ENCODE data around the gene TEF.
"Not testable (repeated sequence)": the region's sequence is repeated elsewhere in the genome, so short reads cannot be mapped to it uniquely, and the experiment has no call there.

The TEF gene

DNA sequence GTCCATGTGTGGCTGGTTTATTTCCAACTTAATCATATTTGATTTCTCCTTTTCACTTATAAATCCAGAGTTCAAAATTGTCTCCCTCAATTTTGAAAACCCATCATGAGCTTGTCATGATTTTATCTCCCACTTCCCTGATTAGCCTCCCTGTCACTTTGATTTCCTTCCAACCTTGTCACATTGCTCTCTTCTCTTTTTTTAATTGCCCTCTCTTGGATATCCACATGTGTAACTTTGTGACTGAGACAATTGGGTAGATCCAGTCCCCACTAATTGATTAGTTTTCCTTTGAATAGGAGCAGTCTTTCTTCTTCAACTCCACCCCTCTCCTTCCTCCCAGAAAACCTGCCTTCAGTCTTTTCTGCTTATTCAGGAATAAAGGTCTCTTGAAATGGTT, 2.4 kb downstream of the TEF start:
- DNase-seq: no peak

DNA sequence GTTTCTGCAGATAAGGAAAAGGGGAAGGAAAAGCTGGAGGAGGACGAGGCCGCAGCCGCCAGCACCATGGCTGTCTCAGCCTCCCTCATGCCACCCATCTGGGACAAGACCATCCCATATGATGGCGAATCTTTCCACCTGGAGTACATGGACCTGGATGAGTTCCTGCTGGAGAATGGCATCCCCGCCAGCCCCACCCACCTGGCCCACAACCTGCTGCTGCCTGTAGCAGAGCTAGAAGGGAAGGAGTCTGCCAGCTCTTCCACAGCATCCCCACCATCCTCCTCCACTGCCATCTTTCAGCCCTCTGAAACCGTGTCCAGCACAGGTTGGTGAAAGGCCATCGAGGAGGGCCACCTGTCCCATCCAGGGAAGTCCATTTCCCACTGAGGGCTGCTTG, 5.6 kb downstream of the TEF start:
- no peak for DNase-seq

DNA sequence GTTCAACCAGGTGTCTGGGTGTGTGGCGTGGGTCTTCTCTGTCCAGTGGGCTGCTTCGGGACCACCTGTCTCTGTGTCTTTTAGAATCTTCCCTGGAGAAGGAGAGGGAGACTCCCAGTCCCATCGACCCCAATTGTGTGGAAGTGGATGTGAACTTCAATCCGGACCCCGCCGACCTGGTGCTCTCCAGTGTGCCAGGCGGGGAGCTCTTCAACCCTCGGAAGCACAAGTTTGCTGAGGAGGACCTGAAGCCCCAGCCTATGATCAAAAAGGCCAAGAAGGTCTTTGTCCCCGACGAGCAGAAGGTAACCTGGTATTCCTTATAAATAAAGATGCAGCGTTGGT, 12.2 kb downstream of the TEF start:
- no peak for DNase-seq

DNA sequence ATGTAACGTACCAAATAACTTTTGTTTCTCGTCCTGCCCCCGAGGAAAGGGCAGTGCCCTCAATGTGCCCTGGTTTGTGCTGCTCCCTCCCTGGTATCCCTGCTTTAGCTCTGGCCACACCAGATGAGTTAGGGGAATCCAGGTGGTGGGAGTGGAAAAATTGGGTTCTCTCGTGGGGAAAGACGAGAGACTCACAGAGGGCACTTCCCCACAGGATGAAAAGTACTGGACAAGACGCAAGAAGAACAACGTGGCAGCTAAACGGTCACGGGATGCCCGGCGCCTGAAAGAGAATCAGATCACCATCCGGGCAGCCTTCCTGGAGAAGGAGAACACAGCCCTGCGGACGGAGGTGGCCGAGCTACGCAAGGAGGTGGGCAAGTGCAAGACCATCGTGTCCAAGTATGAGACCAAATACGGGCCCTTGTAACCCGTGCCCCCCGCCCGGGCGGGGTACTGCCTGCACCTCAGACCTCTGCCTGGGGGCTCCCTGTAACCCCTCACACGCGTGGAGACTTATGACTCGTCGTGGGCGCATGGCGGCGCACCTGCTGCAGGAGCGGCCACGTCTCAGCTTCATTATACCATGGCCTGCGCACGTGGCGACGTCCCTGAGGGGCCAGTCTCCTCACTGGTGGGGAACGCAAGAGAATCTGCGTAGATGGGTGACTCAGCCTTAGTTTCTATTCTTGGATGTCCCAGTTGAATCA, 13.9 kb downstream of the TEF start:
- DNase-seq: no peak

DNA sequence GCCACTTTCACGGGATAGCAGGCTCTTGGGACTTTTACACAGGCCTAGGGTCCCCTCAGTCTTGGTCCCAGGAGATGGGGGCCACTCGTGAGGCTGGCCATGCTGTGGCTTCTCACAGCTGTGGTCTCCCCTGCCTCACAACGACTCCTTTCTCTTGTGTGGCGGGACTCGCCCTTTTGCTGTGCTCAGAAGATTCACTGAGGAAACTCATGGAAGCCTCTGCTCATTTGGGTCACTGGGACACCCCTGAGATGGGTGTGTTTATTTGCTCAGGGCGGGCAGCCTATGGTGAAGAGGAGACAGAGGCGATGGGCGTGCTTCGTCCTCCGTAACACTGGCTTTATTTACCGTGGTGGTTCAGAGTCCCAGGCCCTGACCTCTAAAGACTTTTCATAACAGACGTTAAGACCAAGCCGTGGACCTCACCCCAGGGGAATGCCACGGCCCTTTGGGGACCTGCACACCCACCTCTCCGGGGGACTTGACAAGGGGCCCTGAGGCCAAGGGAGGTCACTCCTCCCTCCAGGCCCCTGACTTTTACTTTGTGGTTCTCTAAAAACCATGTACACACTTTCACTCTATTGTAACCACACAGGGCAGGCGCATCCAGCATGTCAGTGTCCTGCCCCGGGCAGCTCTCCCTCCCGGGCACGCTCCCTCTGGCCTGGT, 15.5 kb downstream of the TEF start:
- DNase-seq: no peak

DNA sequence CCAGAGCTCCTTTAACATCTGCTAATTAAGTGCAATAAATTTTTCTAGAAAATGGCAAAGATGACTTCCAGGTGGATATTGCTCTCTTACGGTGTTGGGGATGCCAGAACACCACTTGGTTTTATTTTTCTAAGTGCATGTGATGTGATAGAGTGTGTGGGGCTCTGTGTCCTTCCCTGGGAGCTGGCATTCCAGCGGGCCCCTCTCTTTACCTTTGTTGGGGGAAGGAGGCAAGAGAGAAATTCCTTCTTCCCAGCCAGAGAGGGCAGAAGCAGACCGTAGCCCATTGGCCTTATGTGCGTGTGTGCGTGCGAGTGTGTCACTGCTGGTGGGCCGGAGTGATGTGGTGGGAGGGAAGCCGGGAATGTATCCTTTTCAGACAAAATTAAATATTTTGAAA, 17.2 kb downstream of the TEF start:
- no peak for DNase-seq

DNA sequence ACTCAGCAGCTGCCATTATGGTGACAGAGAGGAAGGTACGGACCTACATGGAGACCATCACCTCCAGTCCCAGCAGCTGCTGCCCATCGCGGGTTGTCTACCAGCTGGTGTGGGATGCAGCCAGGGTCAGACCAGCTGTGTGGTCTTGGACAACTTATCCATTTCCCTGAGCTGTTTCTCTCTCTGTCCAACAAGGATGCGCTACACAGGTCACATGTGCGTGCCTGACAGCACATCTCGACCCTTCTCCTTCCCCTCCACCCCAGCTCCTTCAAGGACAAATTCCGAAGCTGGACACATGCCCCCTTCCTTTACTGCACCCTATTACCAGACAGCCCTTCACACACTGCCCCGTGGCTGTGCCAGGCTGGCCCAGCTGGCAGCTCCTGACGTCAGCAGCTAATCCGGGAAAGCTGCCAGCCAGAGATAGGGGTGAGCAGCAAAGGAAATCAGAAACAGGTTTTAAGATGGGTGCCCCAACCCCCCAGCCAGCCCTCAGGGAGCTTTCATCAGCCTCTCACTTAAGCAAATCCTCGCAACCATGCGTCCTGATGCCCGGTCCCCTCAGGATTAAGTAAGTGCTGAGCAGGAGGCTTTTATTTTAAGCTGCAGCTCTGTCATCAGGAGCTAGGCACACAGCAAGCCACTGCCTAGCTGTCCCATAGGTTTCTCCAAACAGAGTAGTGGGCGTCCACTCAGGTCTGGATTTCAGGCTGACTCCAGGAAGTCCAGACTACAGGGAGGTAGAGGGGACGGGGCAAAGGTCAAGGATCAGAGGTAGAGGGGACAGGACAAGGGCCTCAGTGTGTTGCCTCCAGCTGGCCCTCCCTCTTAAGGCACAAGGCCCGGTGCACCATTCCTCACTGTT, 20.3 kb downstream of the TEF start:
- no peak for DNase-seq

DNA sequence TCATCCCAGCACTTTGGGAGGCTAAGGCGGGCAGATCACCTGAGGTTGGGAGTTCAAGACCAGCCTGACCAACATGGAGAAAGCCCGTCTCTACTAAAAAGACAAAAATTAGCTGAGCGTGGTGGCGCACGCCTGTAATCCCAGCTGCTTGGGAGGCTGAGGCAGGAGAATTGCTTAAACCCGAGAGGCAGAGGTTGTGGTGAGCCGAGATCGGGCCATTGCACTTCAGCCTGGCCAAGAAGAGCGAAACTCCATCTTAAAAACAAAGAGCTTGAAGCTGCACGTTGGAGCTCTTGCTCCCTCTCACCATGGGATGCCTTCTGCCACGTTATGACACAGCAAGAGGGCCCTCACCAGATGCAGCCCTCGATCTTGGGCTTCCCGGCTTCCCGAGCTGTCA, 21.1 kb downstream of the TEF start:
- not testable (repeated sequence) for DNase-seq

DNA sequence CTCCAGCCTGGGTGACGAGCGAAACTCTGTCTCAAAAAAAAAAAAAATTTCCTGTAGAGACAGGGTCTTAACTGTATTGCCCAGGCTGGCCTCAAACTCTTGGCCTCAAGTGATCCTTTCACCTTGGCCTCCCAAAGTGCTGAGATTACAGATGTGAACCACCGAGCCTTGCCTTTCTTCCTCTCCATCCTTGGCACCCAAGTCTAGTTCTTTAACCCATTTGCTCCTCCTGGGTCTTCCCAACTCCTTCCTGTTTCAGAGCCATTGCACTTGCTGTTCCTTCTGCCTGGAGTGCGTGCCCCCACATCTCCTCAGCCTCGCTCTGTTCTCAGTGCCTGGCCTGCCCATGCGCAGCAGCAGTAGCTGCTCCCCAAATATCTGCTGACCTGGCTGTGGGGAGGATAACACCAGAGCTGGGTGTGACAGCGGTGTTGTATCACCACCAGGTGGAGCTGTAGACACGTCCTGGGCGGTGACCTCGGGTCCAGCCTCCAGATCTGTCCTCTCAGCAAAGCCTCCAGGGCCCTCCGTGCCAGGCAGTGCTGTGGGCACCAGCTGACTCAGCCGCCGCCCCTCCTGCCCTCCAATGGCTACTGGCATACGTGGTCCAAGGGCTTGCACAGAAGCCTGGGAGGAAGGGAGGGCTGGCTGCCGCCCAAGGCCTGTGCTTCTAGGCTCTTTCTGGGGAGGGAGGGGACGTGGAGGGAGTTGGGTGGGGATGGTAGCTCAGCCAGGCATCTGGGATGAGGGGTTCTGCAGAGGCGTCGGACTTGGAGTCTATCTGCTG, 22.0 kb downstream of the TEF start:
- DNase-seq: peak; percentile 46 to 82

DNA sequence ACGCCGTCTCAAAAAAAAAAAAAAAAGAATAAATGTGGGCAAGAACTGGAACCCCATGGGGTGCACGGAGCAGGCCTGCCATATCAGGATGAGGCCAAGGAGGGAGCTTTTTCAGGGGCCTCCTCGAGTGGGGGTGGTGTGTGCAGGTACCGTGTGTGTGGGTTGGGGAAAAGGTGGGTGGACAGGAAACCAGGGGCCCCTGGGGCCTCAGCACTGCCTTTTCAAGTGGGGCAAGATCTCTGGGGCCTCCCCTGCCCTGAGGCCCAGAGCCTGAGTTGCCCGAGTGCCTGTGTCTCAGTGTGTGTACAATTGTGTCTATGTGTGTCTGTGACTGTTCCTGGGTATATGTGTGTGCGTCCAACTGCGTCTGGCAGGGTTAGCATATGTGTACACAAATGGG, 23.8 kb downstream of the TEF start:
- no peak for DNase-seq

DNA sequence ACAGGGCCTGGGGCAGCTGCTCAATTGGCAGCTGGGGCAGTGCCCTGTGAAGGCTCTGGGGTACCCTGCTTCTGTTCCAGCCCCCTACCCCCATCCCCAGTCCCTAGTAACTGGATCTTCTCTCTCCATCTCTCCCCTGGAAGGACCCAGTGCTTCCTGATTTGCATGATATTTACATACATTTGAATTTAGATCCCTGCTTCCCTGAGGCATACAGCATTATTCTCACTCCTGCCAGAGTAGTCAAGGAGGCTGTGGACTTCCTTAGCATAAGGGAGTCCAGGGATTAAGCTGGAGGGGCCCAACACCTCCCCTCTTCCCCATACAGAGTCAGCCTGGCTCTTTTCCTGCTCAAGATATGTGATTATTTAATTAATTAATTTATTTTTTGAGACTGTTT, 24.7 kb downstream of the TEF start:
- DNase-seq: peak; percentile 82 to 88

DNA sequence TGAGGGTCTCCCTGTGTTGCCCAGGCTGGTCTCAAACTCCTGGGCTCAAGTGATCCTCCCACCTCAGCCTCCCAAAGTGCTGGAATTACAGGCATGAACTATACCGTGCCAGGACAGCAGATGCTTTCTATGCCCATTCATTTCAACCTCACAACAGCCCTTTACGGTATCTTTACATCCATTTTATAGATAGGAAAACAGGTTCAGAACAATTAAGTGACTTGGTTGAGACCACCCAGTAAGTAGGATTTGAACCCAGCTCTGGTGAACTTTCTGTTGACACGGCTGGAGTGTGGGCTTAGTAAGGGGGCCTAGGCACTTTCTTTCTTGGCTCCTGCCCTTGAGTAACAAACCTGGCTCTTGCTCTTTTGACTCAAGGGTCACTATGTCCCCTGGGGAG, 25.7 kb downstream of the TEF start:
- DNase-seq: no peak

DNA sequence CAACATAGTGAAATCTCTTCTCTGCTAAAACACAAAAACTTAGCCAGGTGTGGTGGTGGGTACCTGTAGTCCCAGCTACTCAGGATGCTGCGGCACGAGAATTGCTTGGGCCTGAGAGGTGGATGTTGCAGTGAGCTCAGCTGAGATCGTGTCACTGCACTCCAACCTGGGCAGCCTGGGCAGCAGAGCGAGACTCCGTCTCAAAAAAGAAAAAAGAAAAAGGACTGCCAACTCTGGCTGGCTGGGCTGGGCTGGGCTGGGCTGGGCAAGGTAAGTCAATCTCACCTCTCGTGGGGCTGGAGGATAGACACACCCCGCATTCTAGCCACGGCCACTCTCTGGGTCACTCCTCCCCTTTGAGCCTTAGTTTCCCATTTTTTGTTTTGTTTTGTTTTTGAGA, 26.9 kb downstream of the TEF start:
- DNase-seq: no peak

DNA sequence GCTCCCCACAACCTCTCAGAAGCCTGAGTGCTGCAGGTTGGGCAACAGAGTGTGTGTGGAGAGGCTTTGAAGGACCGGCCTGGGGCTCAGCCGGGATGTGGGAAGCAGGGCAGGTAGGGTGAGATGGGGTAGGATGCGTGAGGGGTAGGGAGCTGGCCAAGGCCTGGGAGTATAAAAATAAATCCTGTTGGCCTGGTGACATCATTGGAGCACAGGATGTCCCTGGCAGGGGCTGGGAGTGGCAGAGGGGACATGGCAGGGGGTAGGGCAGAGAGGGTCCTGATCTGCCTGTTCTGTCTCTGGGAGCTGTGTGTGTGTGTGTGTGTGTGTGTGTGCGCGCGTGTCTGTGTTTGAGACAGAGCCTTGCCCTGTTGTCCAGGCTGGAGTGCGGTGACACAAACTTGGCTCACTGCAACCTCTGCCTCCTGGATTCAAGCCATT, 28.6 kb downstream of the TEF start:
- DNase-seq: no peak

DNA sequence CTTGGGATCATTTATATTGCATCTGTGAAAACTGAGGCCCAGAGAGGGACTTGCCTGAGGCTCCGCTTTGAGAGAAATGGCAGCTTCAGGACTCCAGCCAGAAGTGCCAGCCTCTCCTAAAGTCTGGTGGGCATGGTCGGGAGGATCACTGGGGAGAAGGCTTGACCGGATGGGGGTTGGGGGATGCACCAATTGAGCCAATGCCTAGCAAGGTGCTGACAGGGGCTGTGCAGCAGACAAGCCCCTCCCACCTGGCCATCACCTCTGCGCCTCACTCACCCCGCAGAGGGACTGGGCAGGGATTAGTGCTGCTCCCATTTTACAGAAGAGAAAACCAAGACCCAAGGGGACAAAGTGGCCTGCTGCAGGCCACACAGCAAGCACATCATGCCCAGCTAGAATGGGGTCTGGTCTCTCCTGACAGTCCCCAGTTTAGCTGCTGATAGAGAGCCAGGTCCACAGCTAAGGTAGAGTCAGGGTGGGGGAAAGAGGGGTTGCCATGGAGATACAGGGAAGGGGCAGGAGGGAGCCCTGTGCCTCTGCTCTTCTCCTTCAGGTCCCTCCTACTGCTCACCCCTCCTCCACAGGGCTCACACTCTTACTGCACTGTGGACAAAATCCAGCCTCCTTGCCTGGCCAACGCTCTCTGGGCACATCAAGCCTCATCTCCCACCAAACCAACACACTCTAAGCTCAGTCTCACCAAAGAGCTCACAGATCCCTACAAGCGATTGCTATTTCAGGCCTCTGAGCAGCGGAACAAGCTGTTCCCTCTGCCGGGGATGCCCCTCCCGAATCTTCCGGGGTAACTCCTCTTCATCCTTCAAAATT, 29.5 kb downstream of the TEF start:
- no peak for DNase-seq

DNA sequence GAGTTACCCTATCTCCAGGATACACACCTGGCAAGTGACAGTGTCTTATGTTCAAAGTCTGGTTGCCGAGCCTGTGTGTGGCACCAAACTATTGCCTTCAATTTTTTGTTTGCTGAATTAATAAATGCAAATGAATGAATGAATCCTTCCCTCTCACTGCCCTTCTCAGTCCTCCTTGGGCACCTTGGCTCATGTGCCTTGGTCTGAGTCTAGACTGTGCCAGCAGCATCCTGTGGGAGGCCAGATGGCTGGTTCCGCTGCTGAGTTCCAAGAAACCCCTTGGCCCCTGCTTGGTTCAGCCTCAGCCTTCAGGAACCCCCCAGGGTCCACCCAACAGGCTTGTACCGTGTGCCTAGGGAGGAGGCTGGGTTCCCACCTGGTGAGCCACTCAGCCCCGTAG, 33.8 kb downstream of the TEF start:
- DNase-seq: no peak

DNA sequence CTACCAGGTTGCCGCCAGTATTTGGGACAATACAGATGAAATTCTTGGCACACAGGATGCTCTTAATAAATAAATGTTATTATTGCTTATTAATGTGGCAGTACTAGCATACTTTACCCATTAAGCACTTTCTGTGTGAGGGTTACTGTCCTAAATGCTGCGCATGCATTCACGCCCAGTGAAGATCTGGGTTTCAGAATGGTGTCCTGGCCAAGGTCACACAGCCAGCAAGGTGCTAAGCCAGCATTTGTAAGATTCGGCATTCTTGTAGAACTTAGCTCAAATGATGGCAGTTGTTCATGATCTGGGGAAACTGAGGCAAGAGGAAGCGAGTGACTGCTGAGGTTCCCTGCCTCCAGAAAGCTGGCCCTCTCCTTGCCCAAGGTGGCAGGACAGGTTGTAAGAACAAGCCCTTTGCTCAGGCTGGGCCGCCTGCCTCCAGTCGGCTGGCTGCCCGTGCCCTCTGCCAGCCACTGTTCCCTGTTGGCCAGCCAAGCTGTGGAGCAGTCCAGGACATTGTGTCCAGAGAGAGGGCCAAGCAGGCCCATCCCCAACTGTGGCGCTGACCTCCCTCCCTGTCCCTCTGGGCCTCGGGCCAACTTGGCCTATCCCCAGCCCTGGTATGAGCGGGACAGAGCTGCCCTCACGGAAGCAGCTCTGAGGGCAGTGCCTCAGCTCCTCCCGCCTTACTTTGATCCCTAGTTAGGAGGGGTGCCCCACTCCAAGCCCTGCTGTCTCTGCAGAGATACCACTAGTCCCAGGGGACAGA, 36.1 kb downstream of the TEF start:
- no peak for DNase-seq

DNA sequence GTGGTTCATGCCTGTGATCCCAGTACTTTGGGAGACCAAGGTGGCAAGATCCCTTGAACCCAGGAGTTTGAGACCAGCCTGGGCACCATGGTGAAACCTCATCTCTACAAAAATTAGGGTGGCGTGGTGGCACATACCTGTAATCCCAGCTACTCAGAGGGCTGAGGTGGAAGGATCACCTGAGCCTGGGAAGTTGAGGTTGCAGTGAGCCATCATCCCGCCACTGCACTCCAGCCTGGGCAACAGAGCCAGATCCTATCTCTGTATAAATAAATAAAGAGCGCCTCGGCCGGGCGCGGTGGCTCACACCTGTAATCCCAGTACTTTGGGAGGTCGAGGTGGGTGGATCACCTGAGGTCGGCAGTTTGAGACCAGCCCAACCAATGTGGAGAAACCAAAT, 37.0 kb downstream of the TEF start:
- no peak for DNase-seq

DNA sequence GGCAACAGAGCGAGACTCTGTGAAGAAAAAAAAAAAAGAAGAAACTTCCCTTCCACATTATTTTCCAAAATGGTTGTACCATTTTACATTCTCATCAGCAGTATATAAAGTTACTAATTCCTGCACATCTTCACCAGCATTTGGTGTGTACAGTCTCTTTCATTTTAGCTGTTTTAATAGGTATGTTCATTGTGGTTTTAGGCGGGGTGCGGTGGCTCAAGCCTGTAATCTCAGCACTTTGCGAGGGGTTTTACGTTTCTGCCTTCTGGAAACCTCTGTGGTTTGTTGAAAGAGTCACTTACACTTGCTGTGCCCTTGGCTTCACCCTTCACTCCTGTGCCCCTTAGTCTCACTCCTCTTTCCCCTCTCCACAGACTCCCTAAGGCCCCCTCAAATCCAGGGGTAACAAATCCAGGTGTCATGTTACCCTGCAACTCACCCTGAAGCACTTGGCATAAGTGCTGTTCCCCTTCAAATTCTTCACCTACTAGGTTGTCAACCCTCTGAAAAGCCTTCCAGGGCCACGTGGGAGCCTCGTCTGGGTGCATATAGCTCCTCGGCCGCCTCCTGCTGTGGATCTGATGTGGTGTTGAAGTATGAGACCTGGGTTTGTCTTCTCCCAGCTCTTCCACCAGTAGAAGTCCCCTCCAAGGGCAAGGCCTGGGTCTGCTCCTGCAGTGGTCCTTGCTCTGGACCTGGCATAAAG, 44.1 kb downstream of the TEF start:
- no peak for DNase-seq

DNA sequence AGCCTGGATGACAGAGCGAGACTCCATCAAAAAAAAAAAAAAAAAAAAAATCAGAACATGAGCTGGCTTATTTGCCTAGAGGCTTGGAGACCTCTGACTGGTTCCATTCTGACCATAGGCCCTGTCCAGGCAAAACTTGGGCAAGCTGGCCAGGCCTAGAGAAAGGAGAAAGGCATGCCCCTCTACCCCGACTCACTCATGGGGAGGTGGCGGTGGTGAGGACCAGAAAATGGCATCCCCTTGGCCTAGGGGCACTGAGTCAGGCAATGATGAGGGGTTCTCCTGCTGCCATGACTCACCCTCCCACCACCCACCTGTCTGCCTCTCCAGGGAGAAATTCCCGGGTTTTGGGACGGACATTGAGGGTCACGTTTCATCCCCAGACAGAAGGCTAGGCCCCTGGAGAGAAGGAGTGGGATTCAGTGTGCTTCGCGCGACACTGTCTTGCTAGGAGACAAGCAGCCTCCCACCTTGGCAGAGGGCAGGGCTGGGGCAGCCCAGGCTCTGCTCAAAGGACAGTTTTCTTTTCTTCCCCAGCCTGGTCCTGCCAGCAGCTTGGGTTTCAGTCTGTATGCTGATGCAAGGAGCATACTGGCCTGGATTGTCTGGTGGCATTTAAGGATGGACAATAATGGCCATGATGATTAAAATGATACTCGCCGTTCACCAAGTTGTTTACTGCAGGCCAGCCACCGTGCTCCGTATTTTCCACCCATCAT, 47.6 kb downstream of the TEF start:
- no peak for DNase-seq
